Hepatic stellate cell (primary cell): ENCODE results near the gene PNKP.

Experiments
- DNase-seq: peaks from one replicate; pipeline ENCODE4 v3.0.0; 2011; ENCODE audit warnings: low spot score

PNKP gene

GRCh38 chr19:49860336-49861102, 6.9 kb downstream of the PNKP start:
- no peak for DNase-seq

GRCh38 chr19:49859682-49860335, 7.6 kb downstream of the PNKP start:
- DNase-seq = no peak

- DNase-seq = no peak
Measured at GRCh38 chr19:49858088-49858985, 9.0 kb downstream of the PNKP start.

GRCh38 chr19:49857838-49858087, 9.6 kb downstream of the PNKP start:
- no peak for DNase-seq

DNA sequence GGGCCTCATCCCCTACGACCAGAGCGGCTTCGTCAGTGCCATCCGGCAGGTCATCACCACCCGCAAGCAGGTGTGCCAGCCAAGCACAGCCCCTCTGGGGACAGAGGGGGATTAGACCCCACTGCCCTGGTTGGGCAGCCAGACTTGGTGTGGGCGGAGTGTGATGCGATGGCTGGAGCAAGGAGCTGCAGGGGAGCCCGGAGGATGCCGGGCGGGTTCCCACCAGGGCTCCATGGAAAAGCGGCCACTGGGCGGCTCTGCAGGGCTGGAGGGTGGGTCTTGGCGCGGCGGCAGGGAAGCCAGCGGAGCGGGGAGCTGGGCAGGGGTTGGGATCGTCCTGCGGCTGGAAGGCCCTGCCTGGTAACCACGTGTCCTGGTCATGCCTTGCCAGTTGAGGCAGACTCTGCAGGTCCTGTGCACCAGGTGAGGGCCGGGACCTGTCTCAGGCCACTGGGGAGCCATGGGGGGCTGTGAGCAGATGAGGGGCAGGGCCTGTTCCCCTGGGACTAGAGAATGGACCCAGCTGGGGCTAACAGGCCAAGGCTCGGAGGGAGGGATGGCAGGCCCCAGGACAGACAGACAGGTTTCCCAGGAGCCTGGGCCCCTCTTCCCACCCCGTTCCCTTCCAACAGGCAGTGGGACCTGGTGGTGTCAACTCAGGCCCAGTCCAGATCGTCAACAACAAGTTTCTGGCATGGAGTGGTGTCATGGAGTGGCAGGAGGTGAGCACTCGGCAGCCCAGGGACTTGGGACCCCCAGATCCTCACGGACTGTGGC, 10.1 kb downstream of the PNKP start:
- no peak for DNase-seq

DNA sequence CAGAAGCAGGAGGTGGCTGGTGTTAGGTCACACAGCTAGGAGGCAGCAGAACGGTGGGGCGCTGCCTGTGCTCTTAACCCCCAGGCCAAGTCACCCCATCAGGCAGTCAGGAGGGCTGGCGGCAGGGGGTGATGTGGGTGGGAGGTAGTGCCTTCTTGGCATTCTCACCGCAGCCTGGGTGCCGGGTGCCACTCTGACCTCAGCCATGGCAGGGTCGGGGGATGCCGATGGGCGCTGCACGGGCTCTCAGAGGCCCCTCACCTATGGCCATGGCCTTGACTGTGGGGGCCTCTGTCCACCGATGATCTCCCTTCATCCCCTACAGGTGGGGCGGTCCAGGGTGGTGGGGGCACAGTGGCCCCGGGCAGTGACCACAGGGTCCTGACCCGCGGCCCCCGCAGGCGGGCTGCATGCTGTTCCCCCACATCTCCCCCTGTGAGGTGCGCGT, 10.8 kb downstream of the PNKP start:
- DNase-seq = no peak

DNA sequence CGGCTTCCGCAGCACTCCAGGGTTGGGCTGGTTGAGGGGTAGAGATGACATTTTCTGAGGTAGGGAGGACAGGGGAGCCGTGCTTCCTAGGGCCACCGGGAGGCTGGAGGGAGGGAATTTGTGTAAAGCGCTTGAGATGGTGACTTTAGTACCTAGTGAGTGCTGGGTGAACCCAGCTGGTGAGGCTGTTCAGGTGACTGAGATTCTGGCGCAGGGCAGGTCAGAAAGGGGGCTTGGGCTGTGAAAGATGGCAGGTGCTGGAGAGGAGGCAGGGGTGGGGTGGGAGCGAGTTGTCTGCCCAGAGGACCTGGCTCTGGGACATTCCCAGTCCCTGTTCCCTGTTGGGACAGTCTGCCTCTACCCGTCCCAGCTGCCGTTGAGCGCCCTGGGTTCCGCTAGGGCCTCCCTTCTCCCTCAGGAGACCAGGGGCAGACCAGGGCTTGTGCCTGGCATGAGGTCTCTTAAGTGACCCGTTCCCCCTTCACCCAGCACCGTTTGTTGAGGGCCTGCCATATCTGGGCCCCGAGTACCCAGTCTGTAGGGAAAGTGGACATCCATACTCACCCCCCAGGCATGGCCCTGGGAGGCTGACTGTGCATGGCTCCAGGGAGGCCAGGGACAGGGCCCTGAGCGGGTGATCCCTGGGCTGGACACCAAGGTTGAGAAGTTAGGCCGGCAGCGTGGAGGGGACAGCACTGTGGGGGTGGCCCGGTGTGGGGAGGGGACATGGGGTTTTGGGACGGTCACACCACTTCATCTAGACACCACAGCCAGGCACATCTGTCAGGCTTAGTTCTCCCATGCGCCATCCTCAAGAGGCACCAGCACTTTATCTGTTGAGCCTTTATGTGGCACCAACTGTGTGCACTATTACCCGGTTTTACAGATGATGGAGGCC, 11.5 kb downstream of the PNKP start:
- no peak for DNase-seq

- DNase-seq = no peak
Measured at GRCh38 chr19:49855277-49855675, 12.1 kb downstream of the PNKP start.

DNA sequence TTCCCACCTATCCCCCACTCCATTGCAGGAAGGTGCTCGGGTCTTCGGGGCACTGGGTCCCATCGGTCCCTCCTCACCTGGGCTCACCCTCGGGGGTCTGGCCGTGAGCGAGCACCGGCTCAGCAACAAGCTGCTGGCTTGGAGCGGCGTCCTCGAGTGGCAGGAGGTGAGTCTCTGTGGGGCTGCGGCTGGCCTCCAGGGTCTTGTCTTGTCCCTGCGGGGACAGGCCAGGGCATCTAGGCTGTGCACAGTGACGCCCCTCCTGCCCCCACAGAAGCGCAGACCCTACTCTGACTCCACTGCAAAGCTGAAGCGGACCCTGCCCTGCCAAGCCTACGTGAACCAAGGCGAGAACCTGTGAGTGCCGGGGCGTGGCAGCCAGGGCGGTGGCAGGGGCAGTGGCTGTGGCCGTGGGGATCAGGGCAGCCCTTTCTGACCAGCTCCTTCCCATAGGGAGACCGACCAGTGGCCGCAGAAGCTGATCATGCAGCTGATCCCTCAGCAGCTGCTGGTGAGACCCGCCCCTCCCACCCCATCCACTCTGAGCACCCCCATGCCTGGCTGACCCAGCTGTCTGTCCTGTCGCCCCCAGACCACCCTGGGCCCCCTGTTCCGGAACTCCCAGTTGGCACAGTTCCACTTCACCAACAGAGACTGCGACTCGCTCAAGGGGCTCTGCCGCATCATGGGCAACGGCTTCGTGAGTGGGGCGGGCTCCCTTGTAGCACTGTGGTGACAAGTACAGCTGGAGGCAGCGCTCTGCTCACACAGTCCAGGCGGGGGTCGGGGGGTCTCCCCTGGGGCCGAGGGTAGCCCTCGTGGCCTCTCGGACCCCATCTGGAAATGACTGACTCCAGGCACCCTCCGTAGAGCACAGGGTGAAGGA, 12.8 kb downstream of the PNKP start:
- no peak for DNase-seq

- DNase-seq = no peak
Measured at GRCh38 chr19:49853852-49854377, 13.5 kb downstream of the PNKP start.

- no peak for DNase-seq
Measured at GRCh38 chr19:49852631-49853126, 14.7 kb downstream of the PNKP start.

DNA sequence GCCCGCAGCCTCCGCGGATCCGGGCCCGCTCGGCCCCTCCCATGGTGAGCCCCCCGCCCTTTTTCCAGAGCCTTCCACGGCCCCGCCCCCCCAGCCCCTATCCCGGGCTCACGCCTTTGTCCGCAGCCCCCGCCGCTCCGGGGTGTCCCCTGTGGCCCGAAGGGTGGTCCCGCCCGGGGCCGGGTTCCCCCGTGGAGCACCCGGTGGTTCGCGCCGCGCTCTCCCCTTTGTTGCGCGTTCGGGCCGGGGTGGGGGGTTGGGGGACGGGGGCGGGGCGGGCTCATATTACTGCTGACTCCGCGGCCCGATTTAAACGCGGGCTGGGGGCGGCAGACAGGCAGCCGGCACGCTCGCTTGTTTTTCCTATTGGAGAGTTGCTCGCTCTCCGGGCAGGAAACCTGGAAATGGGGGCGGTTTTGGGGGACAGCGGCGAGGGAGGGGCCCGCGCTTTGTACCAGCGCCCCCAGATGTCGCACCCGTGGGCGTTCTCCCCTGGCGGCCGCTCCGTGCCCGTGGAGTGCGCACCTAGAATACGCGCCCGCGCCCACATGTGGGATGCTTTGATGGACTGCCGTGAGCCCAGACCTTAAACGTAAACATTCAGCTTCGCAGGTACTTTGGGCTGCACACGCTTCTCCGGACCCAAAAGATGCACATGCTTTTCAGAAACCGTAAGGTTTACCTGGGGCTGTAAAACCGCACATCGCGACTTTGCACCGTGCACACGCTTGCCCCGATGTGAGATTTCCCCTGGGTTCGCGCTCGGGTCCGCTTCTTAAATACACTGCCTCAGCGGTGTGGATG, 15.7 kb downstream of the PNKP start:
- peak; percentile 38 for DNase-seq

DNA sequence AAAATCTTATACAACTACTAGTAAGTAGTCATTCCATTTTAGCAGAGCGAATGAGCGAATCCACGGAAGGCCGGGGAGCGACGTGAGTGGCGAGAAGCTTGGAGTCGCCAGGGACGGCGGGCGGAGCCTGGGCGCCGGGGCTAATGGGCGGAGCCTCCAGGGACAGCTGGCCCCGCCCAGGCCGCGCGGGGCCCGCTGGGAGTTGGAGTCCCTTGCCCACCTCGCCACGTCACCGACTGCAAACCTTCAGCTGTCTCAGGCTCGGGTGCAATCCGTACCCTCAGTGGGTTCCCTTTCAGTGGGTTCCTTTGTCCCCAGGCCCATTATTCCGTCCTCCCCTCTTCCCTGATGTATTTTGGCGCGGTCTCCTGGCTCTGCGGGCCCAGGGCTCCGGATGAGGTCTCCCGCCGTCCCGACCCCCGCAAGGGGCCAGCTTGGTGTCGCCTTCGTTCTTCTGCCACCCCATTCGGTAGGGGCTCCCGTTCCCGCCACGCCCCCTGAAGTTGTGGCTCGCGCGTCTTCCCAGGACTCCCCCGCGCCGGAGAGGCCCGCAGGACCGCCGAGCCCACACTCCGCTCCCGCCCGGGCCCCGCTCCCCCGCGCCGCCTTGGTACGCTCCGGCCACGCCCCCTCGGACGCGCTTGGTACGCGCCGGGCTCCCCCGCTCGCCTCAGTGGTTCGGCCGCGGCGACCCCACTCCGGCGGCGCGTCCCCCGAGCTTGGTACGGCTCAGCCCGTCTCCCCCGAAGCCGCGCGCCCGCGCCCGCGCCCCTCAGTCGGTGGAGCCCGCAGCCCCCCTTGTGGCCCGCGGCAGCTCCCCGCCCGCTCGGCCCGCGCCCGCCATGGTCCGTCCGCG, 16.7 kb downstream of the PNKP start, which contains the start of gene PTOV1:
TSS of gene PTOV1 (plus strand) at position 673 of the 856 bp plus-strand sequence.
- peak; percentile 97 for DNase-seq

GRCh38 chr19:49850221-49850486, 17.2 kb downstream of the PNKP start:
- DNase-seq = no peak

DNA sequence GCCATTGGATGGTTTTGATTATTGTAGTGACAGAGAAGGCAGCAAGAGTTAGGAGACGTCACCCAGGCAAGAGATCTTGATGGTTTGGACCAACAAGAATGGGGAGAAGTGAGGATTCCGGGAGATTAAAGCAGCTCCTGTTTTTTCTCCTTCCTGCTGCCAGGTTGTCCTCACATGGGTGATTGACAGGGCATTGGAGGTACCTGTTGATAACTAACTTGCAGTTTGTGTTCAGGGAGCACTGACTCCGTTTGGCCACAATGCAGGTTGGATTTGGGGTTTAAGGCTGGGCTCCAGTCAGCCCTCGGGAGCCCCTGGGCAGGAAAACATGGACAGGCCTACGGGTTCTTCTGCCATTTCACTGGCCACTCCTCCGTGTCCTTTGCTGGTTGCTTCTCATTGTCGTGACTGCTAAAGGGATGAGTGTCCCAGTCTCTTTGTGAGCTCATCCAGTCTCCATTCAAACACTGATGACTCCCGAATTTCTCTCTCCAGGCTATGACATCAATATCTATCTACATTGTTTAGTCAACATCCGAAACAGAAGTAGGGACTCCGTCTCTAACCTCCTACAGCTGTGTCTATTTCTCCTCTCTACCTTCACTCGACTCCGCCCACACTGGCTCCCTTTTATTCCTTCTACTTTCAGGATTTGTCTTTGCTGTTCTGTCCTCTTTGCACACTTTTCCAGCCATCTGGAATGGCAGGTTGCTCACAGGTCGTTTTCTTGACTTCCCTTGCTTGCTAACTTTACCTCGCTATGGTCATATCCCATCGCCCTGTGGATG, 17.7 kb downstream of the PNKP start:
- DNase-seq = no peak

GRCh38 chr19:49848938-49849337, 18.4 kb downstream of the PNKP start:
- no peak for DNase-seq
